T-helper 2 cell (primary cell): ENCODE measurements around the gene SLC38A11.

Experiments
- DNase-seq, 5 experiments: peaks; one replicate each; pipeline versions ENCODE4 v3.0.0 to v3.0.0-alpha.2; 2012 to 2022

Gene SLC38A11

GRCh38 chr2:164969909-164970690 is 14.8 kb upstream of the SLC38A11 start:
- DNase-seq: no peak

- no peak for DNase-seq
These were observed 12.5 kb upstream of the SLC38A11 start for GRCh38 chr2:164967781-164968228.

GRCh38 chr2:164967361-164967760 is 12.0 kb upstream of the SLC38A11 start:
- no peak for DNase-seq

- DNase-seq: no peak
These were observed 9.4 kb upstream of the SLC38A11 start for GRCh38 chr2:164964700-164965099.

GRCh38 chr2:164960159-164960558 is 4.8 kb upstream of the SLC38A11 start:
- DNase-seq: no peak

GRCh38 chr2:164954186-164954585 is 1.1 kb downstream of the SLC38A11 start:
- DNase-seq: no peak

- DNase-seq: no peak
These were observed 2.0 kb downstream of the SLC38A11 start for GRCh38 chr2:164953279-164953678.

GRCh38 chr2:164952057-164952702 is 3.1 kb downstream of the SLC38A11 start:
- DNase-seq: no peak

GRCh38 chr2:164948540-164948939 is 6.8 kb downstream of the SLC38A11 start:
- DNase-seq: peak in 1 of 5 experiments; percentile 60

- no peak for DNase-seq
These were observed 8.0 kb downstream of the SLC38A11 start for GRCh38 chr2:164947281-164947680.

GRCh38 chr2:164943289-164943688 is 12.0 kb downstream of the SLC38A11 start:
- no peak for DNase-seq

GRCh38 chr2:164937864-164938401 is 17.4 kb downstream of the SLC38A11 start:
- DNase-seq: no peak

GRCh38 chr2:164935118-164936101 is 19.9 kb downstream of the SLC38A11 start:
- DNase-seq: no peak

GRCh38 chr2:164934401-164935117 is 20.8 kb downstream of the SLC38A11 start:
- DNase-seq: no peak

- DNase-seq: no peak
These were observed 21.6 kb downstream of the SLC38A11 start for GRCh38 chr2:164933671-164934189.

- DNase-seq: no peak
These were observed 22.9 kb downstream of the SLC38A11 start for GRCh38 chr2:164932377-164932776.

- DNase-seq: no peak
These were observed 27.1 kb downstream of the SLC38A11 start for GRCh38 chr2:164928101-164928673.

GRCh38 chr2:164922134-164922533 is 33.2 kb downstream of the SLC38A11 start:
- DNase-seq: peak in 1 of 5 experiments; percentile 78

GRCh38 chr2:164920430-164920829 is 34.9 kb downstream of the SLC38A11 start:
- peak in 1 of 5 experiments; percentile 54 for DNase-seq

- DNase-seq: no peak
These were observed 37.9 kb downstream of the SLC38A11 start for GRCh38 chr2:164917296-164917903.

GRCh38 chr2:164915566-164915965 is 39.8 kb downstream of the SLC38A11 start:
- DNase-seq: no peak
